ENCODE measurements around the gene FARP2. TPM values are rescaled to one million over a fixed set of nuclear protein-coding genes. Genes with fewer than 3 reads are reported as not detected.

The FARP2 gene
- total and polyA plus RNA-seq, 2 of the 13 experiments (the other 11 are each of a cell fraction or from before 2014, with no cell fraction given) = 28.0 to 45.4 TPM

DNA sequence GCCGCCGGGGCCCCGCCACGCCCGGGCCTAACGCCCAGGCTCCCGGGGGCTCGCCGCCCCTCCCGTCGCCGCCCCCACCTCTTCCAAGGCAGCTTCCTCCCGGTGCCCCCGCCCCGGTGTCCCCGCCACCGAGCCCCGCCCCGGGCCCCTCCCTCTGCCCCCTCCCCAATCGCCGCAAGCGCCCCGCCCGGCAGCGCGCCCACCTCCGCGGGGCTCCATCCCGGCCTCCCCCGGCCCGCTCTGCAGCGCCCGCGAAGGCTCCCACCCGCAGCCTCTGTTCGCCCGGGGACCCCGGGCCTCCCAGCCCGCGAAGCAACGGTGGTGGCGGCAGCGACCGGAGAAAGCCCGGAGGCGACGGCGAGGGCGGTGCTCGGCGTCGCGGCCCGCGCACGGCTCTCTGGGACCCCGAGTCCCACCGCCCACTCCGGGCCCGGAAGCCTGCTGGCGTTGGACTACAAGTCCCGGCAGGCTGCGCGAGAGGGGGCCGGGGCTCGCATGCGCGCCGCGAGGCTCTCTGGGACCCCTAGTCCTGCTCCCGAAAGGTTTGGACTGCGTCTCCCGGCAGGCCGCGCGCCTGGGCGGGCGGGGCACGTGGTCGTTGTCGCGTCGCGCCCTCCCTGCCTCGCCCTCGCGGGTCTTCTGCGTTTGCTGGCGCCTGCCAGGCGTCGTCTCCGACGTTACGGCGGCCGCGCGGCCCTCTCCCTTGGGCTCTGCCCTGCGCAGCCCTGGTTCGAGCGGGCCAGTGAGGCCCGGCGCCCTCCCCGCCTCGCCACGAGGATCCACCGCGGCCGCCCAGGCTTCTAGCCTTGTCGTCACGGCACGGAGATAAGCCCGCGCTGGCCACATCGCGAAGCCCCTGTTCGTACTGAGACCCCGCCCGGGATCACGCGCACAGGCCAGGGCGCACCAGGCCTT lies 152.4 kb downstream of the FARP2 start, which contains the start of gene STK25 (continued):
- TF ChIP-seq SKI (IDR thresholded peaks at IDR 0.05; ENCODE audit: partially characterized antibody) (peak; percentile 48), SAP130 (CRISPR knock-in tag; IDR thresholded peaks at IDR 0.05; ENCODE audit: low read depth) (peak; percentile 85), SPEN (CRISPR knock-in tag; IDR thresholded peaks at IDR 0.05; ENCODE audit: low read depth) (peak; percentile 94), SRY (CRISPR knock-in tag; IDR thresholded peaks at IDR 0.05) (peak; percentile 99), ZC3H13 (CRISPR knock-in tag; IDR thresholded peaks at IDR 0.05) (peak; percentile 97), ZNF337 (CRISPR knock-in tag; IDR thresholded peaks at IDR 0.05; ENCODE audit: borderline replicate concordance, low read depth) (peak; percentile 98; the same call in 1 of the 2 replicates), ZNF274 (CRISPR knock-in tag; IDR thresholded peaks at IDR 0.05) (peak; percentile 99), HMG20A (CRISPR knock-in tag; IDR thresholded peaks at IDR 0.05; ENCODE audit: borderline replicate concordance) (no peak), ZNF75D (CRISPR knock-in tag; IDR thresholded peaks at IDR 0.05; ENCODE audit: borderline replicate concordance) (no peak), IRX3 (CRISPR knock-in tag; IDR thresholded peaks at IDR 0.05; ENCODE audit: borderline replicate concordance, low read depth) (peak; percentile 93)
- TF ChIP-seq, protein P1, sequence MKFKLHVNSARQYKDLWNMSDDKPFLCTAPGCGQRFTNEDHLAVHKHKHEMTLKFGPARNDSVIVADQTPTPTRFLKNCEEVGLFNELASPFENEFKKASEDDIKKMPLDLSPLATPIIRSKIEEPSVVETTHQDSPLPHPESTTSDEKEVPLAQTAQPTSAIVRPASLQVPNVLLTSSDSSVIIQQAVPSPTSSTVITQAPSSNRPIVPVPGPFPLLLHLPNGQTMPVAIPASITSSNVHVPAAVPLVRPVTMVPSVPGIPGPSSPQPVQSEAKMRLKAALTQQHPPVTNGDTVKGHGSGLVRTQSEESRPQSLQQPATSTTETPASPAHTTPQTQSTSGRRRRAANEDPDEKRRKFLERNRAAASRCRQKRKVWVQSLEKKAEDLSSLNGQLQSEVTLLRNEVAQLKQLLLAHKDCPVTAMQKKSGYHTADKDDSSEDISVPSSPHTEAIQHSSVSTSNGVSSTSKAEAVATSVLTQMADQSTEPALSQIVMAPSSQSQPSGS (CRISPR knock-in tag; IDR thresholded peaks at IDR 0.05) = peak; percentile 95
- TF ChIP-seq, protein P2, sequence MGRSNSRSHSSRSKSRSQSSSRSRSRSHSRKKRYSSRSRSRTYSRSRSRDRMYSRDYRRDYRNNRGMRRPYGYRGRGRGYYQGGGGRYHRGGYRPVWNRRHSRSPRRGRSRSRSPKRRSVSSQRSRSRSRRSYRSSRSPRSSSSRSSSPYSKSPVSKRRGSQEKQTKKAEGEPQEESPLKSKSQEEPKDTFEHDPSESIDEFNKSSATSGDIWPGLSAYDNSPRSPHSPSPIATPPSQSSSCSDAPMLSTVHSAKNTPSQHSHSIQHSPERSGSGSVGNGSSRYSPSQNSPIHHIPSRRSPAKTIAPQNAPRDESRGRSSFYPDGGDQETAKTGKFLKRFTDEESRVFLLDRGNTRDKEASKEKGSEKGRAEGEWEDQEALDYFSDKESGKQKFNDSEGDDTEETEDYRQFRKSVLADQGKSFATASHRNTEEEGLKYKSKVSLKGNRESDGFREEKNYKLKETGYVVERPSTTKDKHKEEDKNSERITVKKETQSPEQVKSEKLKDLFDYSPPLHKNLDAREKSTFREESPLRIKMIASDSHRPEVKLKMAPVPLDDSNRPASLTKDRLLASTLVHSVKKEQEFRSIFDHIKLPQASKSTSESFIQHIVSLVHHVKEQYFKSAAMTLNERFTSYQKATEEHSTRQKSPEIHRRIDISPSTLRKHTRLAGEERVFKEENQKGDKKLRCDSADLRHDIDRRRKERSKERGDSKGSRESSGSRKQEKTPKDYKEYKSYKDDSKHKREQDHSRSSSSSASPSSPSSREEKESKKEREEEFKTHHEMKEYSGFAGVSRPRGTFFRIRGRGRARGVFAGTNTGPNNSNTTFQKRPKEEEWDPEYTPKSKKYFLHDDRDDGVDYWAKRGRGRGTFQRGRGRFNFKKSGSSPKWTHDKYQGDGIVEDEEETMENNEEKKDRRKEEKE (IDR thresholded peaks at IDR 0.05) = no peak
- TF ChIP-seq, protein P3, sequence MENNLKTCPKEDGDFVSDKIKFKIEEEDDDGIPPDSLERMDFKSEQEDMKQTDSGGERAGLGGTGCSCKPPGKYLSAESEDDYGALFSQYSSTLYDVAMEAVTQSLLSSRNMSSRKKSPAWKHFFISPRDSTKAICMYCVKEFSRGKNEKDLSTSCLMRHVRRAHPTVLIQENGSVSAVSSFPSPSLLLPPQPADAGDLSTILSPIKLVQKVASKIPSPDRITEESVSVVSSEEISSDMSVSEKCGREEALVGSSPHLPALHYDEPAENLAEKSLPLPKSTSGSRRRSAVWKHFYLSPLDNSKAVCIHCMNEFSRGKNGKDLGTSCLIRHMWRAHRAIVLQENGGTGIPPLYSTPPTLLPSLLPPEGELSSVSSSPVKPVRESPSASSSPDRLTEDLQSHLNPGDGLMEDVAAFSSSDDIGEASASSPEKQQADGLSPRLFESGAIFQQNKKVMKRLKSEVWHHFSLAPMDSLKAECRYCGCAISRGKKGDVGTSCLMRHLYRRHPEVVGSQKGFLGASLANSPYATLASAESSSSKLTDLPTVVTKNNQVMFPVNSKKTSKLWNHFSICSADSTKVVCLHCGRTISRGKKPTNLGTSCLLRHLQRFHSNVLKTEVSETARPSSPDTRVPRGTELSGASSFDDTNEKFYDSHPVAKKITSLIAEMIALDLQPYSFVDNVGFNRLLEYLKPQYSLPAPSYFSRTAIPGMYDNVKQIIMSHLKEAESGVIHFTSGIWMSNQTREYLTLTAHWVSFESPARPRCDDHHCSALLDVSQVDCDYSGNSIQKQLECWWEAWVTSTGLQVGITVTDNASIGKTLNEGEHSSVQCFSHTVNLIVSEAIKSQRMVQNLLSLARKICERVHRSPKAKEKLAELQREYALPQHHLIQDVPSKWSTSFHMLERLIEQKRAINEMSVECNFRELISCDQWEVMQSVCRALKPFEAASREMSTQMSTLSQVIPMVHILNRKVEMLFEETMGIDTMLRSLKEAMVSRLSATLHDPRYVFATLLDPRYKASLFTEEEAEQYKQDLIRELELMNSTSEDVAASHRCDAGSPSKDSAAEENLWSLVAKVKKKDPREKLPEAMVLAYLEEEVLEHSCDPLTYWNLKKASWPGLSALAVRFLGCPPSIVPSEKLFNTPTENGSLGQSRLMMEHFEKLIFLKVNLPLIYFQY (CRISPR knock-in tag; IDR thresholded peaks at IDR 0.05; ENCODE audit: borderline replicate concordance) = peak; percentile 94; the same call in 1 of the 2 replicates
- TF ChIP-seq, protein P4, sequence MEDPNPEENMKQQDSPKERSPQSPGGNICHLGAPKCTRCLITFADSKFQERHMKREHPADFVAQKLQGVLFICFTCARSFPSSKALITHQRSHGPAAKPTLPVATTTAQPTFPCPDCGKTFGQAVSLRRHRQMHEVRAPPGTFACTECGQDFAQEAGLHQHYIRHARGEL (CRISPR knock-in tag; IDR thresholded peaks at IDR 0.05) = peak; percentile 98
- TF ChIP-seq, protein P5, sequence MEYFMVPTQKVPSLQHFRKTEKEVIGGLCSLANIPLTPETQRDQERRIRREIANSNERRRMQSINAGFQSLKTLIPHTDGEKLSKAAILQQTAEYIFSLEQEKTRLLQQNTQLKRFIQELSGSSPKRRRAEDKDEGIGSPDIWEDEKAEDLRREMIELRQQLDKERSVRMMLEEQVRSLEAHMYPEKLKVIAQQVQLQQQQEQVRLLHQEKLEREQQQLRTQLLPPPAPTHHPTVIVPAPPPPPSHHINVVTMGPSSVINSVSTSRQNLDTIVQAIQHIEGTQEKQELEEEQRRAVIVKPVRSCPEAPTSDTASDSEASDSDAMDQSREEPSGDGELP (IDR thresholded peaks at IDR 0.05; ENCODE audit: borderline replicate concordance, low read depth) = peak; percentile 22; the same call in 1 of the 2 replicates

Data from HepG2 (cell line).